ENCODE results near the gene KY.
"Not testable (repeated sequence)": the region's sequence is repeated elsewhere in the genome, so short reads cannot be mapped to it uniquely, and the experiment has no call there.

The KY gene

GRCh38 chr3:134600685-134601463, 49.9 kb downstream of the KY start:
- DNase-seq, result peak; percentile 82

- DNase-seq, result no peak
Observed at GRCh38 chr3:134600206-134600605, 50.6 kb downstream of the KY start.

DNA sequence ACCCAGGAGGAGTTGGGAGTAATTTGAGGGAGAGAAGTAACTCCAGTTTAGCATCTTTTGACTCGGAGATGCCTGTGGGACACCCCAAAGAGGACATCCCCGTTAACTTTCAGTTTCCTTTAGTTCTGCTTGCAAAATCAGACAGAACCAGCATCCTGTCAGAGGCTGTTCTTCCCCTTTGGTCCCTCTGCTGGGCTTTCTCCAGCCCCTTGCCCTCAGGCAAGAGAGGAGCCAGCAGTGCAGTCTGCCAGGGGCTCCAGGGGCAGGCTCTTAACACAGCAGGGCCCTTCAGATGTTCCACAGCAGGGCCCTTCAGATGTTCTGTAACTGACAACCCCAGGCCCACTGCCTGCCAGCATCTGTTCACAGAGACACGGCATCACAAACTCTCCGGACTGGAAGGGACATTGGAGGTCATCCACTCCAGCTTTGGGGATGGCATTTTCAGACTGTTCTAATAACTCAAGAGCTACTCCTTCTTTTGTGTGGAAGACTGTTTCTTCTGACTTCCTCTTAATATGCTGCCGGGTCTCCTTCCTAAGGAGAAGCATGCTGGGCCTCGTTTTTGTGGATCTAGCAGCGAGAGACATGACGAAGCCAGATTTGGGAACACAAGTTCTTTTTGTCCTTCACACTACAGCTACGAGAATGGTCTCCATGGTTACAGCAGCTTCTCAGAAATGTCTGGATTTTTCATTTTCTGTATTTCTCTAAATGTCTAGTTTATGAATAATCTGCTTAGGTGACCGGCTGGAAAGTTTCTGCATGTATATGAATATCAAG, 51.9 kb downstream of the KY start:
- DNase-seq, result no peak

GRCh38 chr3:134597390-134597970, 53.3 kb downstream of the KY start:
- no peak for DNase-seq

DNA sequence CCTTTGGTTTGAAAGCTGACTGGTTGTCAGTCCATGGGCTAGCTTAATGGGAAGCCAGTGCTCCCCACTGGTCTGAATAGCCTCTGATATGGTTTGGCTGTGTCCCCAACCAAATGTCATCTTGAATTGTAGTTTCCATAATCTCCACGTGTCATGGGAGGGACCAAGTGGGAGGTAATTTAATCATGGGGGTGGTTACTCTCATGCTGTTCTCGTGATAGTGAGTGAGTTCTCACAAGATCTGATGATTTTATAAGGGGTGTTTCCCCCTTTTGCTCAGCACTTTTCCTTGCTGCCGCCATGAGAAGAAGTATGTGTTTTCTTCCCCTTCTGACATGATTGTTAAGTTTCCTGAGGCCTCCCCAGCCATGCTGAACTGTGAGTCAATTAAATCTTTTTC, 55.8 kb downstream of the KY start:
- not testable (repeated sequence) for DNase-seq

DNA sequence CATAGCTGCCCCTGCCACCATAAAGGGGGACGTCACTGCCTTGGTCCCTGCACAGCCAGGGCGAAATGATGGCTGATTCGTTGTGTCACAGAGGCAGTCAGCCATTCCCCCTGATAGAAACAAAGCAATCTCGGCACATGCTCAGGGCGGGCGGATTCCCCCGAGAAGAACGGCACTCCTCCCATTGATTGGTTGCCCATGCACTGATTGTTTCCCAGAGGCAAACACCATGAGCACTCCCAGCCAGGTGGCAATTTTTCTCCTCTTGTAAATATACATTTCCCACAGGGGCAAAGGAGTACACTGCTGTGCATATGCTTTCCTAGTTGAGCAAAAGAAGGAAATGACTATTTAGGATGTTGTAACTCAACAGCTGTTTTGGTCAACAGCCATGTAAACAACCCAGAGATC, 56.5 kb downstream of the KY start:
- DNase-seq, result no peak

DNA sequence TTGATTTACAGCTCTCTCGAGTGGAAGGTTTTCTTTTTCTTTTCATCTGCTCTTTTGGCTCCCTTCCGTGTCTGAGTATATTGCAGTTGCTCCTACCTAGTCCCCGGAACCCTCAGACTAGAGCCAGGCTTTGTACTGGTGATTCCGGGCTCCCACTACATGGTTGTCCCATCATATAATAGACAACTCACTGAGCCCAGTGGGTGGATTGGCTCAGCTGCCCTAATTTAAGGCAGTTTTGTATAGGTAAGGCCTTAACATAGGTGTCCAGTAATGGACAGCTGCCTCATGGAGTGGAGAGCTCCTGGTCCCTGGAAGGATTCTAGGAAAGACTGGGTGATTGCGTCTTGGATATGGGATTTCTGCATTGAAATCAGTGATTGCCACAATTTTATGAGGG, 58.0 kb downstream of the KY start:
- DNase-seq, result no peak

GRCh38 chr3:134590766-134591165, 60.1 kb downstream of the KY start:
- DNase-seq, result no peak

GRCh38 chr3:134579141-134579665, 71.6 kb downstream of the KY start:
- DNase-seq, result no peak

- no peak for DNase-seq
Observed at GRCh38 chr3:134576831-134577230, 74.0 kb downstream of the KY start.

GRCh38 chr3:134576426-134576825, 74.4 kb downstream of the KY start:
- no peak for DNase-seq

GRCh38 chr3:134569899-134570298, 80.9 kb downstream of the KY start:
- not testable (repeated sequence) for DNase-seq

- DNase-seq, result no peak
Observed at GRCh38 chr3:134568790-134569189, 82.0 kb downstream of the KY start.

GRCh38 chr3:134567605-134568004, 83.2 kb downstream of the KY start:
- DNase-seq, result no peak

DNA sequence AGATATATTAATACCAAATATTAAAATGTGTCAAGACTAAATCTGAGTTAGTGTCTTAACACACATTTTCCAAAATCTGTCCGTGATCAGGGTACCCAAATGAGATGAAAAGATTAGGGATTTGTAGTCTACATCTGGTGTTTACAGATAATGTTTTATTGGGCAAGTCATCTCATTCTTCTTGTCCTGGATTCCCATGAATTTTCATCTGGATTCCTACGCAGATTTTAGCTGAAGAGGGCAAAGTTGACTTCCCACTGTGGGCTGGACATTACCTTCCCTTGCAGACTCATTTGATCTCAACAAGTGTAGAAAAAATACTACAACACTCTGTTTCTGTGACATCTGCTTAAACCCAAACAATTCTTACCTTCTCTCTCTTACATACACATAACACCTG, 85.8 kb downstream of the KY start:
- DNase-seq, result no peak

DNA sequence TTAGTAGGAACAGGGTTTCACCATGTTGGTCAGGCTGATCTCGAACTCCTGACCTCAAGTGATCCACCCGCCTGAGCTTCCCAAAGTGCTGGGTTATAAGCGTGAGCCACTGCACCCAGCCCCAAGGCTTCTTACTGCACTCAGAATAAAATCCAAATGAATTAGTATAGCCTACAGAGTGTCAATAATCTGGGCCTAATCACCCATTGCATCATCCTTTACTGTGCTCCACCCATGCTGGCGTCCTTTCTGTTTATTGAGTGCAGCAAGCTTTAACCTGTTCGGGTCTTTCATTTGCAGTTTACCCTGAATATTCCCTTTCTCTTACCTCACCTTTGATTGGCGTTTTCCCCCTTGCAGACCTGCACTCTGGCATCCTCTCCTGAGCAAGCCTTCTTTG, 87.2 kb downstream of the KY start:
- DNase-seq, result no peak

- DNase-seq, result no peak
Observed at GRCh38 chr3:134562055-134562454, 88.8 kb downstream of the KY start.

DNA sequence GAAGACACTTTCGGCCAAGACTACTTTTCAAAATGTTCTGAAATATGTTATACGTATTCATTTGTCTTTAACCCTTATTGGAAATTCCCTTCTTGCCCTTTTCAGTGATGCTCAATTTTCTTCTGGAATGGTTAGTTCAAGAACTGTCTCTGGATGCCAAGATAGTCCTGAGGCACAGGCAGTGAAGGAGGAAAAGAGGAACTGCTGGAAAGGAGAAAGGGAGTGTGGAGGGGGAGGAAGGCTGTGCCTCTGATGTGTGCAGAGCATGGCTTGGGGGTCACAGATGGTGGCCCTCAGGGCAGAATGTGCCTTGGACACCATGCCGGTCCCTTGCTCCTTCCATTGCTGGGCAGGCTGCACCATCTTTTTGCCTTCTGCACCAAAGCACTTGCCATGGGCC, 91.2 kb downstream of the KY start:
- no peak for DNase-seq

Data from activated CD8-positive, alpha-beta memory T cell treated with anti-CD3 and anti-CD28 coated beads for 24 hours (primary cell).